HG03469 (cell line): ENCODE data around the gene SLC25A29.
"Not testable (repeated sequence)": the region's sequence is repeated elsewhere in the genome, so short reads cannot be mapped to it uniquely, and the experiment has no call there.

Experiments
- ATAC-seq: cut with Tn5 transposase; IDR thresholded peaks from one replicate; pipeline ENCODE4 v1.9.1; 2021; ENCODE audit warnings: mild to moderate bottlenecking, moderate library complexity, moderate number of reproducible peaks; ENCODE audit not compliant: unreplicated experiment

Gene SLC25A29

DNA sequence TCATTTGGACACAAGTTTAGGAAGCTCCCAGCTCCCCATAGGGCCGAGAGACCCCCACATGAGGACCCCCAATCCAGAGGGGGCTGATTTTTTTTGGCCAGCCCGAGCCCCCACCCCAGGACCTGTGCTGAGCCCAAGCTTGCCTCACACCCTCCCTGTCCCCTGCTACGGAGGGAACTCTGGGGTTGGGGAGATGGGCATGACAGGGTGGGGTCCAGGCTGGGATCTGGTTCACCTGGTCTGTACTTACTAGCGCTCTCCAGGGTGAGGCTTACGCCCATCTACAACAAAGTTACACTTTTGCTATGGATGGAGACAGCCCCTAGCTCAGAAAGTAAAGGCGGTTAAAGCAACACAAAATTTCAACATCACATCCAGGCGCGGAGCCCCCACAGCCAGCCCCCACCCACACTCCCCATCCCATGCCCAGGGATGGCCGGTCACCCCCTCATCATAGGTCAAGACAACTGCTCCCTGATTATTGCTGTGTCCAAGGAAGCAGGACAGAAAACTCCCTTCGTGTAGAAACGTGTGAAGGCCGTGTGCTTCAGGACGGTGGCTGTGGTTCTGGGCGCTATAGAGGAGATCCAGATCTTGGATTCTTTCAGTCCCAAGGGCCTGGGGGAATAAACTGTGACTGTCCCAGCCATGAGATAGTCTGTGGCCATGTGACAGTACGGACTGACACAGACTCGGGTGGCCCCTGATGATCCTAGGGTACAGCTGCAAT lies 10.7 kb downstream of the SLC25A29 start:
- ATAC-seq: no peak

DNA sequence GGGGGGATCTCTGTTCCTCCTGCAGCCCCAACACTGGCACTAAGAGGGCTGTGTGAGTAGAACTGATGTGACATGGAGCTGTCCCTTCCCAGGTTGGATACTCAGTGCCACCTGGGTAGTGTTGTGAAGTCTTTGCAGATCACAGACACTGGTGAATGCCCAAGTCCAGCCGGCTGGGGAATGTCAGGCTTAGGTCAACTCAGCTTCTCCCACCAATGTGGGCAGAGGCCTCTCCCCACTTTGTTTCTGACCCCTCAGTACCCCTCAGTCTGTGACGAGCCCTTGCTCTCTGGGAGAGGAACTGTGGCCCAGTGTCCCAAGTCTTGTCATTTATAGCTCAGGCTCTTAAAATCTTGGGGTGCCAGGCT lies 11.3 kb downstream of the SLC25A29 start:
- no peak for ATAC-seq

DNA sequence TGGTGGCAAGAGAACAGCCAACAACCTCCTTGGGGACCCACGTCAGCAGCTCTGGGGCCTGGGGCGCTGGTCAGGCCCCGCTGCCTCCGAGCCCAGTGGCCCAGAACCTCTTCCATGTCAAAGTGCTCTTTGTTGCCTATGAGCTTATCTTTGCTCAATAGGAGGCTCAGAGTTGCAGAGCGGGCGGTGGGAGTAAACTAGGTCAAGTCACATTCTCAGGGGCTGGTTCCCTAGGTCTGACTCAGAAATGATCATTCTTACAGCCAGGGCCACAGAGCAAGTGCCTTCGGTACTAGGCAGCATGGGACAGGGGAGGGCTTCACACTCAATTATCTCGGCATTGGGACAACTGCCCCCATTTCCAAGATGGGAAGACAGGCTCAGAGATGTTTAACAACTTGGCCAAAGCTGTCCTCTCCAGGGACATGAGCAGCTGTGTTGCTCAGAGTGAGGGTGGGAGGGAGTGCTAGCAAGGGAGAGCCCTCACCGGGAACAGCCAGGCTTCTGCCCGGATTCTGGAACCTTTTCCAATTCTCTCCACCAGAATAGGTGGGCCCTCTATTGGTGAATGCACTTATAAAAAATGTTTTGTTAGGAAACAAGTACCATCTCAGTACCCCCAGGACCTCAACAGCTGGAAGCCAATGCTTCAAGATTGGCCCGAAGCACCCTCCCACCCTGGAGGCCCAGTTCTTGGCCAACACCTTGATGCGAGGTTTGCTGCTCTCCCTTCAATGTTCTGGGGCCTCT lies 11.9 kb downstream of the SLC25A29 start:
- ATAC-seq: peak; percentile 28

- ATAC-seq: no peak
These were observed 12.6 kb downstream of the SLC25A29 start for GRCh38 chr14:100293497-100294212.

GRCh38 chr14:100292776-100293461 lies 13.3 kb downstream of the SLC25A29 start:
- no peak for ATAC-seq

- ATAC-seq: no peak
These were observed 13.9 kb downstream of the SLC25A29 start for GRCh38 chr14:100292301-100292775.

GRCh38 chr14:100291305-100292075 lies 14.8 kb downstream of the SLC25A29 start:
- ATAC-seq: no peak

DNA sequence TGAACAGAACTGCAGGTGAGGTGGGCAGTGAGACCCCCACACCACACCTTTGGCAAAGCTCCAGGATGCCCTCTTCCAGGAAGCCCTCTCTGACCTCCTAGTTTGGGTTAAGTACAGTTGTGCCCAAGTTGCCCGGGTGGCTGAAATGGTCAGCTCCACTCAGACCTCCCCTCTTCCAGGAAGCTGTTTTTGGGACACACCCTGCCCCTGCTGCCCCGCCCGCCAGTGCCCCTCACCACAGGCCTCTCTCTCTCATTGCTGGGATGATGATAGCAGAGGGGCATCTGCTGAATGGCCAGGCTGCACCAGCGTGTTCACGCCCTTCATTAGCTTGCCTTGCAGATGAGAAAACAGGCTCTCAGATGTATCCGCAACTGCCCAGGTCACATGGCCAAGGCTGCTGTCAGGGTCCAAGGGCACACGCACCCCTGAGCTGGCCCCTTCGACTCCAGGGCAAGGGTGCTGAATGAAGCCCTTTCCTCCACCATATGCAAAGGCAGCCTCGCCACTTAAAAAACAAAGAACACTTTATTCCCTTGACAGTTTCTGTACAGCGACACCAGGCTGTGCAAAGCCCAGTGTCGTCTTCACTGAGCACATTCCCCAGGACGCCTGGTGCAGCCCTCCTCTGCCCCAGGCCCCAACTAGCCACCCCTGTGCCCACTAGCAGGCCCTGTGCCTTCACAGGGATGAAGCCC lies 15.5 kb downstream of the SLC25A29 start:
- ATAC-seq: no peak

DNA sequence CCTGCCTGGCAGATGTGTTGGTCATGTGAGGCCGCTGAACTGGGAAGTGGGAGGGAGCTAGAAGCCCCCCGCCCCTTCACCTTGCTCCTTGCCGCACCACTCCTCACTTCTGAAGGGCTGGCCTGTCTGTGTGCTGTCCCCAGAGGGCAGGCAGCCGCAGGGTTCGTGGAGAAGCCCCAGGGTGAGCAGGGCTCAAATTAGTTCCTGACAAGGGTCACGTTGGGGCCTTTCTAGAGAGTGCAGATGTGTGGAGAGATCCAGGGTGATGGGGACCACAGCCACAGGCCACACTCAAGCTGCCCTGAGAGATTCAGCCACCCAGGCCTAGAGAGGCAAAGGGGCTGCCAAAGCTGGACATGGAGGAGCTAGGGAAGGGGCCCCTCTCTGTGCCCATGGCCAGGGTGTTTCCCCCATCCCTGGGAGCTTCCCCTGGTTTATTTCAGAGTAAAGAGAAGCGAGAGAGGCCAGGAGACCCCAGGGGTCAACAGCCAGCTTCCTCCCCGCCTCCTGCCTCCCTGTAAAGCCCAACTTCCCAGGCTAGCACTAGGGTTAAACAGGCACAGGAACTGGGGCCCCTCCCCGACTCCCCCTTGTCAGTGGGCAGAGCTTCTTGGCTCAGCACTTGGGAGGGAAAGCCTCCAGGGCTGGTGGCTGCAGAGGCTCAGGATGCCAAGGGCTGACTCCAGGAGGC lies 16.2 kb downstream of the SLC25A29 start:
- no peak for ATAC-seq

DNA sequence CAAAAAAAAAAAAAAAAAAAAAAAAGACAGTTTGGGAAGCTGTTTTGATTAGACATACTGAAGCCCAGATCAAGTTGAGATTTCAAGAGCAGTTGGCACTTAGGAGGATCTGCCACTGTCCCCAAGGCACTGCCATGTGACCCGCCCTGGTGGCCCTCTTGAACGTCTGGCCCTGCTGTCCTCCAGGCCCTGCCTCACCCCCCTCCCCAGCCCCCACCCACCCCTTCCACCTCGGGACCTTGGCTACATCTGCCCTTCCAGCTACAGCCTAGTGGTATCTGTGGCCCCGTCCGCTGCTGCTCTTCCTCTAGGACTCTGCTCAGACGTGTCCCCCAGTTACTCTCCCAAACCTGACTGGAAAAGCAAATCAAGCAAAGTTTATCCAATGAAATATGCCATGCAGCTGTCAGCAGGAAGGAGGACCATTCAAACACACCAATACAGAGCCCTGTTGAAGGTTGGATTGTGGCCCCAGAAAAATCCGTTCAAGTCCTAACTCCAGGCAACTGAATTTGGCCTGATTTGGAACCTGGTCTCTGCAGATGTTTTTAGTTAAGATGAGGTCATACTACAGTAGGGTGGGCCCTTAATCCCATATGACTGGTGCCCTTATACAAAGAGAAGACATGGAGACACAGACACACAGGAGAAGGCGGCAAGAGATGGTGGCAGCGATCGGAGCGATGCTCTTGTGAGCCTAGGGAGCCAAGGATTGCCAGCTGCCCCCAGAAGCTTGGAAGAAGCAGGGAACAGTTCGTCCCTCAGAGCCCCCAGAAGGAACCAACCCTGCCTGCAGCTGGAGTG lies 17.7 kb downstream of the SLC25A29 start:
- no peak for ATAC-seq

DNA sequence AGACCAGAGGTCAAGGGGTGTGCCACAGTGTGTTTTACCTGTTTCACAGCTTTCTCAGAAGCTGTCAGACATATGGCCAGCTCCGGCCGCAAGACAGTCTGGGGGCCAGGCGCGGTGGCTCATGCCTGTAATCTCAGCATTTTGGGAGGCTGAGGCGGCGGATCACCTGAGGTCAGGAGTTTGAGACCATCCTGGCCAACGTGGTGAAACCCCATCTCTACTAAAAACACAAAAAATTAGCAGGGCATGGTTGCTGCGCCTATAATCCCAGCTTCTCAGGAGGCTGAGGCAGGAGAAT lies 18.3 kb downstream of the SLC25A29 start:
- not testable (repeated sequence) for ATAC-seq

GRCh38 chr14:100287202-100287997 lies 18.8 kb downstream of the SLC25A29 start:
- ATAC-seq: no peak

GRCh38 chr14:100286484-100287191 lies 19.6 kb downstream of the SLC25A29 start:
- no peak for ATAC-seq

- ATAC-seq: no peak
These were observed 20.3 kb downstream of the SLC25A29 start for GRCh38 chr14:100285913-100286400.

DNA sequence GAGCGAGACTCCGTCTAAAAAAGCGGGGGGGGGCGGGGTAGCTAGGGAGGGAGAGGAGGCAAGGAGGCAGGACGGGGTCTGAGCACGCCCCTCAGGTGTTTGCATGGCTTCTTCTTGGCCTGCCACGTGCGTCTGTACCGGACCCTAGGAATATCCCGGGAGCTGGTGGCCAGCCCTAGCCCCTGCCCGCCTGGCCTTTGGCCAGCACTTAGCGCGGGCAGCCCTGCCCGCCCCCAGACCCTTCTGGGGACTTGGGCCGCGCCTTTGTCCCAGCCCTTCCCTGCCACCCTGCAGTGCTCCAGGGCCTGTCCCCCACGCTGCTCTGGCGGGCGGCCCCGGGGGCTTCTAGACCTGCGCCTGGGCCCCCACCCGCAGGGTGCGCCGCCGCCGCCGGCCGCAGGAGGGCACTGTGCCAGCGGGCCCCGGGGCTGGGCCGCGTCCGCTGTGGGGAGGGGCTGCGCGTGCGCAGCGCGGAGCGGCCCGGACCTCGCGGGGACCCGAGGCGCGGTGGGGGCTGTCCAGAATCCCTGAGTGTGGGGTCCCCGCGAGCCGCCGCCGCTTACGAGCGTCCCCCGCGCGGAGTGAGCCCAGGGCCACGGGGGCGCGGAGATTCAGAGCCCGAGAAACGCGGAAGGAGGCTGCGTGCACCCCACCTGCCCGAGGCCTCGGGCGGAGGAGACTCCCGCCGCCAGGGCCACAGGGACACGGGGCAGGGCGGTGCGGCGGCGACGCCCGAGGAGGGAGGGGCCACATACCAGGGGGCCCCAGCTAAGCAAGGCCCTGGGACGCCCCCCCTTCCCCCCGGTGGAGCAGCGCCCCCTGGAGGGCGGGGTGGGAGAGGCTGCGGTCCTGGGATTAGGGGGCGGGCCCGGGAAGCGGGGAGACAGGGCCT lies 21.0 kb downstream of the SLC25A29 start:
- ATAC-seq: peak; percentile 71
